RWPE1 (cell line): ENCODE results near the gene ERP29.
"Not testable (repeated sequence)": the region's sequence is repeated elsewhere in the genome, so short reads cannot be mapped to it uniquely, and the experiment has no call there.

ENCODE experiments used
- CTCF ChIA-PET: fragments of 350-600 bp; sonication (Branson Sonifier 250); formaldehyde crosslinking; extraction: SDS; loops from one replicate; lab custom pipeline; 2021; lab: Yijun Ruan, JAX
- POLR2A ChIA-PET: fragments of 400-600 bp; formaldehyde crosslinking; extraction: SDS; loops from one replicate; lab custom pipeline; 2020; ENCODE audit warnings: antibody characterized with exemption; ENCODE audit not compliant: low non-redundant PET; lab: Yijun Ruan, JAX
- DNase-seq: peaks from one replicate; pipeline ENCODE4 v3.0.0; 2012; ENCODE audit warnings: low spot score
- H3K27ac ChIP-seq: fragments of 450-650 bp; 2 replicates; pipeline ENCODE4 v1.5.1; 2017
- CTCF ChIP-seq: fragments of 450-650 bp; conservative IDR thresholded peaks from 2 replicates; pipeline ENCODE4 v1.5.1; 2017; ENCODE audit warnings: low read depth, mild to moderate bottlenecking

The ERP29 gene

GRCh38 chr12:112031472-112031871 lies 18.2 kb downstream of the ERP29 start:
- no peak overlapping the region for H3K27ac ChIP-seq
- CTCF ChIA-PET, result no interaction called here
- POLR2A ChIA-PET, result no interaction called here
- no peak for TF ChIP-seq CTCF
- no peak for DNase-seq

GRCh38 chr12:112032292-112032691 lies 19.1 kb downstream of the ERP29 start:
- ChIA-PET CTCF (no interaction called here), POLR2A (no interaction called here)
- no peak for TF ChIP-seq CTCF
- no peak for DNase-seq
- no peak overlapping the region for H3K27ac ChIP-seq

GRCh38 chr12:112035219-112035785 lies 22.1 kb downstream of the ERP29 start:
- no peak for DNase-seq
- no peak for TF ChIP-seq CTCF
- ChIA-PET POLR2A (no interaction called here), CTCF (interaction anchor here (0.6 kb wide), 1 partner anchor 15 kb away, joined by 3 read pairs; no protein-coding TSS in a partner anchor)
- no peak overlapping the region for H3K27ac ChIP-seq

- POLR2A ChIA-PET, DNase-seq, H3K27ac ChIP-seq: not testable (repeated sequence)
- CTCF ChIA-PET, result interaction anchor here (0.6 kb wide), 1 partner anchor 364 kb away, joined by 5 read pairs; no protein-coding TSS in a partner anchor
These were observed 23.4 kb downstream of the ERP29 start for GRCh38 chr12:112036614-112037013.

GRCh38 chr12:112046003-112046402 lies 32.8 kb downstream of the ERP29 start:
- no peak overlapping the region for H3K27ac ChIP-seq
- no peak for TF ChIP-seq CTCF
- ChIA-PET POLR2A (no interaction called here), CTCF (no interaction called here)
- no peak for DNase-seq

GRCh38 chr12:112049351-112049750 lies 36.1 kb downstream of the ERP29 start:
- TF ChIP-seq CTCF, result no peak
- no peak for DNase-seq
- ChIA-PET CTCF (interaction anchor here (0.7 kb wide), 1 partner anchor 31 kb away, joined by 3 read pairs; no protein-coding TSS in a partner anchor), POLR2A (no interaction called here)
- no peak overlapping the region for H3K27ac ChIP-seq

- no peak overlapping the region for H3K27ac ChIP-seq
- no peak for DNase-seq
- TF ChIP-seq CTCF, result no peak
- CTCF ChIA-PET, result interaction anchor here (0.6 kb wide), 1 partner anchor 53 kb away, joined by 5 read pairs; no protein-coding TSS in a partner anchor
- POLR2A ChIA-PET, result no interaction called here
These were observed 47.9 kb downstream of the ERP29 start for GRCh38 chr12:112061137-112061536.
